ENCODE results near the gene ATIC. TPM values are rescaled to one million over a fixed set of nuclear protein-coding genes. Genes with fewer than 3 reads are reported as not detected.
"Not testable (repeated sequence)": the region's sequence is repeated elsewhere in the genome, so short reads cannot be mapped to it uniquely, and the experiment has no call there.

ATIC gene
- total RNA-seq, 1 experiment from 2014 or later: 81.8 TPM

GRCh38 chr2:215355801-215356200, 43.9 kb downstream of the ATIC start:
- H3K36me3 ChIP-seq: peaks cover 42% of the 10 kb centered on the region
- no peaks in the 10 kb centered on the region for H3K9me3 ChIP-seq
- no peak overlapping the region for H3K4me3 ChIP-seq
- DNase-seq: no peak
- H3K27me3 ChIP-seq: no peaks in the 10 kb centered on the region

- Histone ChIP-seq H3K4me3 (no peak overlapping the region), H3K36me3 (peaks cover 44% of the 10 kb centered on the region)
- DNase-seq: no peak
Observed at GRCh38 chr2:215356334-215356947, 44.6 kb downstream of the ATIC start.

DNA sequence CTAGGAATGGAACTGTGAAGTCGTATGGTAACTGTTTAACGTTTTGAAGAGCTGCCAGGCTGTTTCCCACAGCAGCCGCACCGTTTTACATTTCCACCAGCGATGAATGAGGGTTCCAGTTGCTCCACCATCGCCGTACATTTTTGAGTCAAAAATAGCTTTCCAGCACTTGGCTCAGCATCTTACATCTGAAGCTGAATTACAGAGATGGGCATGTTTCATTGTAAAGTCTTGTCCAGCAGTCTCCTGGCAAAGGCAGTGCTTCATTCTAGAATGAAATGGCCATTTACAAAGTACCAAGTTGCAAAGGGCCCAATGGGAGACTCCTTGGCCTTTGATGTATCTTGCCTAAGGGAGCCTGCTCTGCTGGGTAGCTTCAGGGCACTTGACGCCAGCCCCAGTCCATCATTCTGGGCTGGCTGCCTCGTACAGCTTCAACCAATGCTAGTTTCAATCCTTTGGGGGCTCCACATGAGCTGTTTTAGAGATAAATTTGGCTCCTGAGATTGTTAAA, 45.1 kb downstream of the ATIC start:
- Histone ChIP-seq H3K36me3 (peaks cover 44% of the 10 kb centered on the region), H3K4me3 (no peak overlapping the region)
- DNase-seq: no peak

More at GRCh38 chr2:215356334-215356947, 44.6 kb downstream of the ATIC start:
- Histone ChIP-seq H3K9me3 (no peaks in the 10 kb centered on the region), H3K27me3 (no peaks in the 10 kb centered on the region)

DNA sequence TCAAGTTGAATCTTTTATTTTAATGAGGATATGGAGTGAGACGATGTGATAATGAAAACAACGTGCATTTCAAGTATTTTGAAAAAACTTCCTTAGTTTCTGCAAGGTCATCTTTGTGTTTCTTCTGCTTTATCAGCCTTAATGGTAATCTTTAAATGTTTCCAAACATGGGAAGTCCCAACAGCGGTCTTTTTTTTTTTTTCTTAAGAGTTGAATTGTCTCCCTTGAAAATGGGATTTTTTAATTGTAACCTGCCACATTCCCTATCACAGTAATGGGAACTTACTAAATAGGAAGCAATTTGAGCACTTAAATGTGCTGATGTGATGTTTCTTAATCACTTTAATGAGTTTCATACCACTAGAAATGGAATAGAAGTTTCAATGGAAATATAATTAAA, 45.8 kb downstream of the ATIC start:
- peaks cover 51% of the 10 kb centered on the region for H3K36me3 ChIP-seq
- H3K9me3 ChIP-seq: no peaks in the 10 kb centered on the region
- DNase-seq: no peak
- H3K27me3 ChIP-seq: no peaks in the 10 kb centered on the region
- no peak overlapping the region for H3K4me3 ChIP-seq

More for the DNA sequence above, 45.1 kb downstream of the ATIC start:
- no peaks in the 10 kb centered on the region for H3K27me3 ChIP-seq
- H3K9me3 ChIP-seq: no peaks in the 10 kb centered on the region

DNA sequence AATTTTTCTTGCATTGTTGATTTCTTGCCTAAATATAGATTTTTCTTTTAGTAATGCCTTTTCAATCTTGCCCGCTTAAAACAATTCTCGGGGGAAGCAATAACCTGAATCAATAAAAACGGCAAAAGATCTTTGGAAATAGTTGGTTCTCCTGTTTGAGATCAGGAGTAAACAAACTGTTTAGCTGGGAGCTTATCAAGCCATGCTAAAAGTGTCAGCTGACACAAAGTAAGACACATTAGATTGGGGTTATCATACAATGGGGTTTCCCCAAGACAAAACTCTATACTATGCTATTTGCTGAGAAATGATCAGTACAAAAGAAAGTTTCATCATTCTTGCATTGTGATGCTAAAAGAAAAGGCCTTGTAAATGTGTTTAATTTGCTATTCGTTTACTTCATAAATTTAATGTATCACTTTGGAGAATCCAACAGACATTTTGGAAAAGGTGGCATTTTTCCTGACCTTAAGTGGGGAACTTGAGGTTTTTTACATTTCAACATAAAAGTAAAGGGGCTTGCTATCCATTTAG, 46.5 kb downstream of the ATIC start:
- Histone ChIP-seq H3K27me3 (no peaks in the 10 kb centered on the region), H3K9me3 (no peaks in the 10 kb centered on the region), H3K36me3 (peaks cover 58% of the 10 kb centered on the region), H3K4me3 (no peak overlapping the region)
- DNase-seq: no peak

GRCh38 chr2:215358891-215359575, 47.2 kb downstream of the ATIC start:
- Histone ChIP-seq H3K36me3 (peaks cover 64% of the 10 kb centered on the region), H3K27me3 (no peaks in the 10 kb centered on the region), H3K4me3 (no peak overlapping the region), H3K9me3 (no peaks in the 10 kb centered on the region)
- no peak for DNase-seq

DNA sequence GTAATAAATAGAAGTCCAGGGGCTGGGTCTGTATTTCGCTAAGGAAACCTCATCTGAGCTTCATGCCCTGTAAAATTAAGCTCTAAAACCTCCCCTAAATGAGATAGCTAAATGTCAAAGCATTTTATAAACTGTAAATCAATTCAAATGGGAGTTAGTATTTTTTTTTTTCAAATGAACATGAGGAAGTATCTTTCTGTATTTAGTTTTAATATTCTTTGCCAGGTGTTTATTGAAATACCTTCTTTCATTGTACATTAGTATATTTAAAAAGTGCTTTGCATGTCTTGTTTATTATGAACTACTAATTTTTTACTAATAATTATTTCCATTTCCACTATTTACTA, 47.7 kb downstream of the ATIC start:
- DNase-seq: no peak
- Histone ChIP-seq H3K27me3 (no peaks in the 10 kb centered on the region), H3K36me3 (peaks cover 69% of the 10 kb centered on the region), H3K9me3 (no peaks in the 10 kb centered on the region), H3K4me3 (no peak overlapping the region)

DNA sequence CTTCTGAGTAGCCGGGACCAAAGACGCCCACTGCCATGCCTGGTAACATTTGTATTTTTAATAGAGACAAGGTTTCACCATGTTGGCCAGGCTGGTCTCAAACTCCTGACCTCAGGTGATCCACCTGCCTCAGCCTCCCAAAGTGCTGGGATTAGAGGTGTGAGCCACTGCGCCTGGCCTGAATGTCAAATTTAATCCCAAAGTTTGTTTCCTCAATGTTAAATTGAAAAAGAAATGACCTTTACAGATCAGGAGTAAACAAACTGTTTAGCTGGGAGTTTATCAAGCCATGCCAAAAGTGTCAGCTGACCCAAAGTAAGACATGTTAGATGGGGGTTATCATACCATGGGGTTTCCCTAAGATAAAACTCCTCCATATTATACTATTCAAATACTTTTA, 48.2 kb downstream of the ATIC start:
- DNase-seq, H3K9me3 ChIP-seq, H3K27me3 ChIP-seq, H3K4me3 ChIP-seq: not testable (repeated sequence)
- peaks cover 70% of the 10 kb centered on the region for H3K36me3 ChIP-seq

- H3K9me3 ChIP-seq: no peaks in the 10 kb centered on the region
- peaks cover 74% of the 10 kb centered on the region for H3K36me3 ChIP-seq
- DNase-seq: no peak
- H3K27me3 ChIP-seq: no peaks in the 10 kb centered on the region
- no peak overlapping the region for H3K4me3 ChIP-seq
Observed at GRCh38 chr2:215360596-215360995, 48.7 kb downstream of the ATIC start.

DNA sequence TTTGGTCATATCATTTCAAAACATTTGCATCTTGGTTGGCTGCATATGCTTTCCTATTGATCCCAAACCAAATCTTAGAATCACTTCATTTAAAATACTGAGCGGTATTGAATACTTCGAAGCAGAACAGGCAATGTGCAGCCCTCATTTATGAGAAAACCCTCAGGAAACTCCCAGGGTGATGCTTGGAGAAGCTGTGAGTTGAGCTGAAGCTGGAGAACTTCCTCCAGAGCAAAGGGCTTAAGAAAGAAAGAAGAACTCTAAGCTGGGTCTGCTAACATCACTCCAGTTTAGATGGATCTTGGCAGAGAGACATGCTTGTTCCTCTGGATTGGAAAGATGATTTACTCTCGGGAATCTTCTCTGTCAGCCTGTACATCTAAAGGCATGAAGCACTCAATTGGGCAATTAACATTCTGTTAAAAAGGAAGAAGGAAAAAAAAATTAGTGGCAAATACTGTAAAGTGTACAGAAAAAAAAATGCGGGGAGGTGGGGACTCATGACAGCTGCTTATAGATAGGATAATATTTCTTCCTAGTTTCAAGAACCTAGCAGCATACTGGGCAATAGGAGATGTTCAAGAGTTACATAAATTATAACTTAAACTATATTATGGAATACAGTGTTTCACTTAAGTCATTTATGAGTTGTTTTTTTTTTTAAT, 49.5 kb downstream of the ATIC start:
- H3K36me3 ChIP-seq: peaks cover 75% of the 10 kb centered on the region
- H3K9me3 ChIP-seq: no peaks in the 10 kb centered on the region
- H3K4me3 ChIP-seq: no peak overlapping the region
- no peak for DNase-seq
- no peaks in the 10 kb centered on the region for H3K27me3 ChIP-seq

DNA sequence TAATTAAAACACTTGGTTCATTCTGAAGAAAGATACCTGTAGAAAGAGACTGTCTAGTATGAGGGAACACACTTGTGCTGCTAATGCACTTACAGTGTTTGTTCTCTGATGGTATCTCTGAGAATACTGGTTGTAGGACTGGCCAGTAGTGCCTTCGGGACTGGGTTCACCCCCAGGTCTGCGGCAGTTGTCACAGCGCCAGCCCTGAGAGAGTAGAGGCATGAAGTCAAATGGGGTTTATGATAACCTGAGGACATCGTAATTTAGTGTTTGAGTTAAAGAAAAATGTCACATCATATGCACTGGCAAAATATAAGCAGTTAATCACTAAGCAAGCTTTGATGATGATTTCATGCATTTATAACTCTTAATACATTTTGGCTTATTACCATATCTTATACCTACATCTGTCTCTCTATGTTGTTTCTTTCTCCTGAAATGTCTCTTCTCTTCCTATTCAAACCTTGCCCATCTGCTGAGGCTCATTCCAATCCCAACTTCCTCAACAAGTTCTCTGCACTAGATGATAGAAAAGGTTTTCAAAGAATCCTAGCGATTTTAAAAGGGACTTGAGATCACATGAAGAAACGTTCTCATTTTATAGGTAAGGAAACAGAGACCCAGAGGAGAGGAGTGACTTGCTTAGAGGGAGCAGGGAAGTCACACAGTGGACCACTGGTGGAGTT, 50.2 kb downstream of the ATIC start:
- Histone ChIP-seq H3K36me3 (peaks cover 74% of the 10 kb centered on the region), H3K9me3 (no peaks in the 10 kb centered on the region)
- DNase-seq: no peak

GRCh38 chr2:215362562-215362904, 50.7 kb downstream of the ATIC start:
- no peak for DNase-seq
- H3K4me3 ChIP-seq: no peak overlapping the region
- peaks cover 74% of the 10 kb centered on the region for H3K36me3 ChIP-seq
- no peaks in the 10 kb centered on the region for H3K9me3 ChIP-seq
- no peaks in the 10 kb centered on the region for H3K27me3 ChIP-seq

More for the DNA sequence above, 50.2 kb downstream of the ATIC start:
- Histone ChIP-seq H3K4me3 (no peak overlapping the region), H3K27me3 (no peaks in the 10 kb centered on the region)

GRCh38 chr2:215363039-215363438, 51.2 kb downstream of the ATIC start:
- Histone ChIP-seq H3K4me3 (no peak overlapping the region), H3K27me3 (no peaks in the 10 kb centered on the region), H3K9me3 (no peaks in the 10 kb centered on the region), H3K36me3 (peaks cover 79% of the 10 kb centered on the region)
- no peak for DNase-seq

DNA sequence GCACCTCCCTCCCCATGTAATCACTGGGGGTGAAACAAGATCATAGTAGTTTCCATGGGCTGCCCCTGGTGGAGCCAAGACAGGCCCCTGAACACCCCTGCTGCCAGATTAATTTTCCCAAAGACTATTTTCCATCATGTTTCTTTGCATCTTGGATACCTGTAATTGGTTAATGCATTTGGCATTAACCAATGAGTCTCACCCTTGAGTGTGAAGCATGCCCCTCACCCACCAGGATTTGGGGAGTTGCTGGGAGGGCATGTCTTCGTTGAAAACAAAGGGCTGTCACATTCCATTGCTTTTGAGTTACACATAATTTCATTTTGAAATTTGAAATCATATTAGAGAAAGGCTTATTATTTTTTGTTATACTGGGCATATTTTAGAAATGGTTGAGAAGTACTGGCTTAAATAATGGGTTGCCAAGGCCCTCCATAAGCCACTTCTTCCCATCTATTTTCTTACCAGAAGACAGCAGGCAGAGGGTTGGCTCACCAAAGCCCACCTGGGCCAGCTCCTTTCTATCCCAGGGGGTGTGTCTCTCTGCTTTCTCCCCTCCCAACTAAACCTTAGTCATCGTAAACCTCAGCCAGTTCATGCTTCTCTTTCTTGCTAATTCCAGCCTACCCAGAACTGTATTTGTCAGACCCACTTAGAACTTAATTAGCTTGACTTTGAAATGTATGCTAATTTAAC, 51.8 kb downstream of the ATIC start:
- DNase-seq: no peak
- Histone ChIP-seq H3K4me3 (no peak overlapping the region), H3K9me3 (no peaks in the 10 kb centered on the region), H3K36me3 (peaks cover 82% of the 10 kb centered on the region), H3K27me3 (no peaks in the 10 kb centered on the region)

DNA sequence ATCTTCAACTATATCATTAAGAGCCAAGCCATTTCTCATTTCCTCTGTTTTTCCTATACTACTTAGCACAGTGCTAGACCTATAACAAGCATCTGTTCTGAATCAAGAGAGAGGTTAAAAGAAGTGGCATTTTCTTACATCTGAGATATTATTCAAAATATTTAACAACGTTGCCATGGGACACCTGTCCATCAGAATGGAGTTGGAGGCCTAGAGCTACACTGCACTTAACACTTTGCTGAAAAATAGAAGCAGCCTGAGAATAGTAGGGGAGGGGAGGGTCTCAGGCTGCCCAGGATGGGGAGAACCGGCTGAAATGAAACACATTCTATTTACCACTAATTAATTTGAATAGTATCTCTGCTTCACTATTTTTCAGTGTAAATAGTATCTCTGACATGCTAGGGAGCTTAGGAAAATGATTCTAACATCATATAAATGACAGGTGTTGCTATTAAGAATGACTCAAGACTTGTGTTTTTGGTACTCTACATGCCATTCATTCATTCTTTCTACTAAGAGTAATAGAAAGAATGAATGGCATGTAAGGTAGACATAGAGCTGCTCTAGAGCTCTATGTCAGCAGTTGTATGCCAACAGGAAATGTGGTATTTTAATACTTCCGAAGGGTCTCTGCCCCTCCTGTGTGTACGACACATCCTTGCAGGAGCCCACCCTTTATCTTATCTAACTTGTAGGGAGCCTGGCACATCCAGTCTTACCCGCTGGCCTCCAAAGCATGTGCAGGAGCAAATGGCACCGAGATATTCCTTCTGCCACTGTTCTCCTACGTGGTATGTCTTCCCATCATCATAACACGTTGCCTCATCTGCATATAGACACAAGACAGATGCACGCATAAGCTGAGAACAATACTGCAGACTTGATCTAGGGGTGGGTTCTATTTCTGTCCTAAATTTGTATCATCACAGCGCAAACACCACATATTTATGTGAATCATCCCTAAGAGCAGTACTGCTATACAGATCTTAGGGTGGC, 52.6 kb downstream of the ATIC start:
- no peaks in the 10 kb centered on the region for H3K9me3 ChIP-seq
- H3K27me3 ChIP-seq: no peaks in the 10 kb centered on the region
- H3K36me3 ChIP-seq: peaks cover 80% of the 10 kb centered on the region
- H3K4me3 ChIP-seq: no peak overlapping the region
- DNase-seq: no peak
